ENCODE data around the gene RABGAP1L. TPM values are rescaled to one million over a fixed set of nuclear protein-coding genes. Genes with fewer than 3 reads are reported as not detected.
"Not testable (repeated sequence)": the region's sequence is repeated elsewhere in the genome, so short reads cannot be mapped to it uniquely, and the experiment has no call there.

Gene RABGAP1L
- total RNA-seq, 2 experiments from 2014 or later = 20.2 to 22.6 TPM

DNA sequence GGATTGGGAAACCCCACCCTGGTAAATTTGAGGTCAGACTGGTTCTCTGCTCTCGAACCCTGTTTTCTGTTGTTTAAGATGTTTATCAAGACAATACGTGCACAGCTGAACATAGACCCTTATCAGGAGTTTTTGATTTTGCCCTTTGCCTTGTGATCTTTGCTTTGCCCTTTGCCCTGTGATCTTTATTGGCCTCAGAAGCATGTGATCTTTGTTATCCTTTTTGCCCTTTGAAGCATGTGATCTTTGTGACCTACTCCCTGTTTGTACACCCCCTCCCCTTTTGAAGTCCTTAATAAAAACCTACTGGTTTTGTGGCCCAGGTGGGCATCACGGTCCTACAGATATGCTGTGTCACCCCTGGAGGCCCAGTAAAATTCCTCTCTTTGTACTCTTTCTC is 250.5 kb downstream of the RABGAP1L start:
- H3K4me1 Mint-ChIP-seq = peaks cover 12% of the 10 kb centered on the region

DNA sequence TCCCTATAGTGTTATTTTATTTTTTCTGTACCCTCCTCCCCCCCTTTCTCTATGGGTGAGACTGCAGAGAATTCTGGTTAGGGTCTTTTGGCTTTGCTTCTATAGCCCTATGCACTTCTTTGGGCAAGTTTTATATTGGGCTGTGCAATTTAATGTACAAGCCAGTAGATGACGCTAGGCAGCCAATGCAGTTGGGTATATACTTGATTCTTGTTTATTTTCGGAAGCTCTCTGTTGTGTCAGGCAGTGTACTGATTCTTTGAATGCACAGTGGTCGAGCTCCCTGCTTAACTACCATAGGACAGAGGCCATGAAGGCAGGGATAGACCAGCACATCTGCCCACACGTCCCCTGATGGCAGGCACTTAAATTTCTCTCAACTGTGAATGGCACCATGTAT is 254.3 kb downstream of the RABGAP1L start:
- peaks cover 20% of the 10 kb centered on the region for H3K36me3 Mint-ChIP-seq
- DNase-seq = no peak
- H3K4me1 Mint-ChIP-seq = peaks cover 15% of the 10 kb centered on the region
- H3K27ac Mint-ChIP-seq = no peak overlapping the region
- no peaks in the 10 kb centered on the region for H3K27me3 Mint-ChIP-seq
- H3K4me3 Mint-ChIP-seq = no peak overlapping the region
- peaks cover 19% of the 10 kb centered on the region for H3K9me3 Mint-ChIP-seq

More for the DNA sequence above, 250.5 kb downstream of the RABGAP1L start:
- H3K4me3 Mint-ChIP-seq, H3K27me3 Mint-ChIP-seq, DNase-seq, H3K27ac Mint-ChIP-seq: not testable (repeated sequence)
- Mint-ChIP-seq H3K36me3 (peaks cover 24% of the 10 kb centered on the region), H3K9me3 (peaks cover 19% of the 10 kb centered on the region)

DNA sequence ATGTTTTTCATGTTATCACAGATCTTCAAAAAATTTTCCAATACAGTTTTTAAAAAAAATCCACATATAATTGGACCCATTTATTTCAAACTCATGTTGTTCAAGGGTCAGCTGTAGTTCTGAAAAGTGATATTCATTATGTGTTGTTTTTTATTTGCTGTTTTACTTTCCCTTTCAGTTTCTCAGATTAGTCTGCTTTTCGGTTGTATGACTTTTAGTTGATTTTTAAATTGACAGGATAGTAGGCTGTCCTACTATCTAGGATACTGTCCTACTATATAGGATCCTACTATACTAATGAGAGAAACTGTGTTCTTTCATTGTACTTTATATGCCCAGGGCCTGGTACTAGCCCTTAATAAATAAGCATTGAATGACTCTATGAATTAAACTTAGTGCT is 254.9 kb downstream of the RABGAP1L start:
- no peak for DNase-seq
- H3K27ac Mint-ChIP-seq = no peak overlapping the region
- H3K27me3 Mint-ChIP-seq = no peaks in the 10 kb centered on the region
- peaks cover 18% of the 10 kb centered on the region for H3K4me1 Mint-ChIP-seq
- H3K4me3 Mint-ChIP-seq = no peak overlapping the region
- H3K36me3 Mint-ChIP-seq = peaks cover 17% of the 10 kb centered on the region
- H3K9me3 Mint-ChIP-seq = peaks cover 16% of the 10 kb centered on the region

DNA sequence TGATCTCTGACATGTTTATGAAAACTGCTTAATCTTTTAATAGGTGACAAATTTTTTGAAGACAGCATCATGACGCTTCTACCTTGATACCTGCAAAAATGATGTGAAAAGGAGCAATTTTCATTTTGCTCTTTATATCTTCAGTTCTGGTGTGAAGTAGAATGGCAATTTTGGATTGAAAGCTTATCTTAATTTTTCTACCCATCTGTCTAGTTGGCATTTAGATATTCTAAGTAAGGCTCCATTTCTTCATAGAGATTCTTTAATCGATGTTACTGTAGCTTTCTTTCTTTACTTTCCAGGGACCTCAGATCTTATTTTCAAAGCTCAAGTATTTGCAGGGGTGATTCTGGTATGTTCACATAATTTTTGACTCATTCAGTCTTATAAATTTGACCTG is 256.2 kb downstream of the RABGAP1L start:
- H3K36me3 Mint-ChIP-seq = peaks cover 10% of the 10 kb centered on the region
- no peak for DNase-seq
- peaks cover 23% of the 10 kb centered on the region for H3K4me1 Mint-ChIP-seq
- H3K27me3 Mint-ChIP-seq = no peaks in the 10 kb centered on the region
- H3K9me3 Mint-ChIP-seq = peaks cover 14% of the 10 kb centered on the region
- no peak overlapping the region for H3K4me3 Mint-ChIP-seq
- H3K27ac Mint-ChIP-seq = no peak overlapping the region

DNA sequence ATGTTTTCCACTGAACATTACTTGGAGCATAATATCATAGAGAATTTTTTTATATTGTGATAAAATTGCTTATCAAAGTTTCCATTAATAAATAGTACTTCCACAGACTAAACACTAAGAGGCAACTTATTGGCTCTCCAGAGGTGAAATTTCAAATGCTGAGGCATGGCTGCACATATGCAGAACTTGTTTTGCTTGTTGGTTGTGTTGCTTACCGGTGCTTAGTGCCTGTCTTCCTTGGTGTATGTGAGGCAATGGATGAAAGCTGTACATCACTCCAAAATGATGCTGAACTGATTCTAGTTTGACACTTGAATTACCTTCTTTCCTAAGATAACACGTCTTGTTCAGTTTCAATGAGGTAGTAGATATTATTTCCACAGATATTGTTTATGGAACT is 258.6 kb downstream of the RABGAP1L start:
- Mint-ChIP-seq H3K4me3 (no peak overlapping the region), H3K4me1 (peaks cover 20% of the 10 kb centered on the region), H3K27ac (no peak overlapping the region), H3K36me3 (peaks cover 4% of the 10 kb centered on the region), H3K27me3 (no peaks in the 10 kb centered on the region), H3K9me3 (no peaks in the 10 kb centered on the region)
- no peak for DNase-seq

DNA sequence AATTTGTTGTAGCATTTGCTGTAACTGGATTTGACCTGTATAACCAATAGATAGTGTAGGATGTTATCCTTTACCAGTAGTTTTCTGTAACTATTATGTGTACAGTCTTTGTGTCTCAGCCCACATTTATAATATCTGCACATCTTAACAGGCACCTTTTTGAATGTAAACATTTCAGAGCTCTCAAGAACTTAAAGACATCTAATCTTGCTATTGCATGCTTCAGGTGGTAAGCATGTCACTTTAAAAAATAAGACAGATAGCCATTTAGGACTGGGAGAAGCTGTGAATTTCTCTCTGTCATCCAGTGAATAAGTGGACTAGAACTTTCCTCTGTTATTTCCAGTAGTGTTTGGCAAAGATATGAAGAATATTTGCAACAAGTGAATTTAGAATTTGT is 265.8 kb downstream of the RABGAP1L start:
- Mint-ChIP-seq H3K9me3 (no peaks in the 10 kb centered on the region), H3K4me1 (no peaks in the 10 kb centered on the region), H3K27ac (no peak overlapping the region), H3K27me3 (no peaks in the 10 kb centered on the region), H3K4me3 (no peak overlapping the region), H3K36me3 (peaks cover 4% of the 10 kb centered on the region)
- DNase-seq = no peak

DNA sequence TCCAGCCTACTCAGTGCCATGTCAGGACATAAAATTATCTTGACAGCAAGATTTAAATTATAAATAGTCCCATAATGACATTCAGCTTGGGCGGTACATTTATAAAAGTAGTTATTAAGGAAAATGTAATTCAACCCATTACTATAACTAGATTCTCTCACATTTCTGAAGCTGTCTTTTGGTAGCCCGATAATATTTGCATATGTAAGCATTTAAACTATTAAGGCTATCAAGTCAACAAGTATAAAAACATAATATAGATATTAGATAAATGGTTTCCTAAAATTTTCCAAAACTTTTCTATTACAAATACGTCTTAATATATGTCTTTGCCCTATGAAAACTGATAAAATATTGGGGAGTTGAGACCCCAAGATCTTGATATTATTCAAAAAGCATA is 266.8 kb downstream of the RABGAP1L start:
- DNase-seq = no peak
- no peaks in the 10 kb centered on the region for H3K9me3 Mint-ChIP-seq
- H3K4me3 Mint-ChIP-seq = no peak overlapping the region
- H3K4me1 Mint-ChIP-seq = no peaks in the 10 kb centered on the region
- H3K27ac Mint-ChIP-seq = no peak overlapping the region
- H3K27me3 Mint-ChIP-seq = no peaks in the 10 kb centered on the region
- H3K36me3 Mint-ChIP-seq = peaks cover 4% of the 10 kb centered on the region

DNA sequence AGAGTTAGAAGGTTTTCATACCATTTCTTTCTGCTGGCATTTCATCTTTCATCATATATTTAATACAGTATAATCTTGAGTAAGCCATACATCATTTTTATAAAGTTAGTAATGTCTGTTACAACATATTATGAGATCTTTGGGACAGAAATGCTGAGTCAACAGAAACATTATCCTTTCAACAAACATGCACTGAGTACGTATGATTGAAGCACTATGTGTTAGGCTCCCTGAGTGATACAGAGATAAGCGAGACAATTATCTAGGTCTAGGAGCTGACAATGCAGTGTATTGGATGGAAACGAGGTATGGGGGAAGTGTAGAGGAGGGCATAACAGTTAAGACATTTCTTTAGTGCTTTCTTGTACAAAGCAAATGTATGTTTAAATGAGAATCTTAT is 268.7 kb downstream of the RABGAP1L start:
- no peak overlapping the region for H3K27ac Mint-ChIP-seq
- no peaks in the 10 kb centered on the region for H3K36me3 Mint-ChIP-seq
- DNase-seq = no peak
- no peaks in the 10 kb centered on the region for H3K27me3 Mint-ChIP-seq
- H3K9me3 Mint-ChIP-seq = no peaks in the 10 kb centered on the region
- H3K4me3 Mint-ChIP-seq = no peak overlapping the region
- no peaks in the 10 kb centered on the region for H3K4me1 Mint-ChIP-seq

DNA sequence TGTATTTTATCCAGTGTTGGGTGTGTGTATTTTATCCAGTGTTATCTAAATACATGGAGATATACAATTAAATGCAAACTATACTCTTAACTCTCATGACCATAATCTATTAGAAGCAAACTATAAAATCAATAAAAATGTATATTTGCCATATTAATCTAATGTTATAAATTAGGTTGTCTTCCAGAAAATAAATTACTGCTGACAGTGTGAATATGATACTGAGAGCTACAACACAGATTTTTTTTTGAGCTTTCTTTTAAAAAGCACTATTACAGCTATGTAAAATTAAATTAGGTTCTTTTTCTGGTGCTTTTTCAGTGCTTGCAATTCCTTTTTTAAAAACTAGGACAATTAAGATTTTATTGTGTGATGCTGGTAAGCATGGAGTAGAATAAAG is 269.4 kb downstream of the RABGAP1L start:
- Mint-ChIP-seq H3K27me3 (no peaks in the 10 kb centered on the region), H3K36me3 (peaks cover 2% of the 10 kb centered on the region), H3K4me1 (no peaks in the 10 kb centered on the region), H3K27ac (no peak overlapping the region), H3K4me3 (no peak overlapping the region), H3K9me3 (no peaks in the 10 kb centered on the region)
- no peak for DNase-seq

DNA sequence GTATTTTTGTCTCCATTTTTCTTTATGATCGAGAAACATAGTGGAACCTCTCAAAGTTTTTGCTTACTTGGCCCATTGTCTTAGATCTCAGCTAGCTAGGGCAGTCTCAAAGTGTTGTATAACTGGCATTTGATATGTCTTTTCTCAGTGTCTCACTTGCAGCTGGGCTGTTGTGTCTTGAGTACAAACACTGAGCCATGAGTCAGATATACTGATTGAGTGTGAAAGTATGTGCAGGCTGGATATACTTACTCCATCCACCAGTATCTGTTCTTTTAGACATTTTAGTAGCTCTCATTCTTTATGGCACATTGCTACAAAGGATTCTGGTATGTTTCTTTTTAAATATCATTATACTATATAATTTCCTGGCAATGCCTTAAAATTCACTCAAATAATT is 274.1 kb downstream of the RABGAP1L start:
- H3K27me3 Mint-ChIP-seq = no peaks in the 10 kb centered on the region
- H3K4me3 Mint-ChIP-seq = no peak overlapping the region
- no peak overlapping the region for H3K27ac Mint-ChIP-seq
- peaks cover 4% of the 10 kb centered on the region for H3K9me3 Mint-ChIP-seq
- DNase-seq = no peak
- H3K36me3 Mint-ChIP-seq = peaks cover 14% of the 10 kb centered on the region
- no peaks in the 10 kb centered on the region for H3K4me1 Mint-ChIP-seq

DNA sequence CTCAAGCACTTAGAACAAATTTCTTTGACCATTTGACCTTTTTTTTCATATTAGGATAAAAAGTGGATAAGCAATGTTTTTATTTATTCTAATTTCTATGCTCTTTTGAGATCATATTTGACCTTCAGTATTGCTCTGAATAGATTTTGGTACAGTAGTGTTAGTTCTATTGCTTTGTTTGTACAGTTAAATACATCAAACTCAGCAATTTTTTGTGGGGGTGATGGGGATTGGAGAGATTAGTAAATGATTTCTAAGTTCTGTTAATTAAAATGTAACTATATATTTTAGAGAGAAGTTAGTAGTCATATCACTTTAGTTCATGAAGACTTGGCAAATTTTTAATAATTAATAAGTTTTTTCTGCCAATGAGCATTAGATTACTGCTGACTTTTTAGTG is 286.0 kb downstream of the RABGAP1L start:
- no peaks in the 10 kb centered on the region for H3K9me3 Mint-ChIP-seq
- no peaks in the 10 kb centered on the region for H3K4me1 Mint-ChIP-seq
- H3K27me3 Mint-ChIP-seq = no peaks in the 10 kb centered on the region

DNA sequence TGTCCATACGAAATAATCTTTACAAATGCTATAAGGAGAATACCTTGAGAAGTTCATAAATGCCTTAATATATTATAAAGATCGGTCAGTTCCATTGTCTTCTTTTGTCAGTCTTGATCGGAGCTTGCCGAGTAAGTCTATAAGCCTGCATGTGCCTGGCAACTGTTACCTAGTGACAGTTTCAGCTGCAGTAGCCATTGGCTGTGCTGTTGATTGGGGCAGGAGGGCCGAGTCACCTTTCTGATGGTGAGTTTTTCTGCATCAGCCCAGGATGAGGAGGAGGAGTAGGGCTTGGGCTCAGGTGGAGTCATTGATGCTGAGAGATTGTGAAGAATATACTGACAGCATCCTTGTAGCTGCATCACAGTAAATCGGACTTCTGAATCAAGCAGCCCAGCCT is 286.5 kb downstream of the RABGAP1L start:
- DNase-seq = no peak
- H3K9me3 Mint-ChIP-seq = no peaks in the 10 kb centered on the region
- no peak overlapping the region for H3K4me3 Mint-ChIP-seq
- no peaks in the 10 kb centered on the region for H3K4me1 Mint-ChIP-seq
- H3K27me3 Mint-ChIP-seq = no peaks in the 10 kb centered on the region
- no peaks in the 10 kb centered on the region for H3K36me3 Mint-ChIP-seq
- no peak overlapping the region for H3K27ac Mint-ChIP-seq

More for the DNA sequence above, 286.0 kb downstream of the RABGAP1L start:
- Mint-ChIP-seq H3K36me3 (no peaks in the 10 kb centered on the region), H3K4me3 (no peak overlapping the region), H3K27ac (no peak overlapping the region)
- DNase-seq = no peak

DNA sequence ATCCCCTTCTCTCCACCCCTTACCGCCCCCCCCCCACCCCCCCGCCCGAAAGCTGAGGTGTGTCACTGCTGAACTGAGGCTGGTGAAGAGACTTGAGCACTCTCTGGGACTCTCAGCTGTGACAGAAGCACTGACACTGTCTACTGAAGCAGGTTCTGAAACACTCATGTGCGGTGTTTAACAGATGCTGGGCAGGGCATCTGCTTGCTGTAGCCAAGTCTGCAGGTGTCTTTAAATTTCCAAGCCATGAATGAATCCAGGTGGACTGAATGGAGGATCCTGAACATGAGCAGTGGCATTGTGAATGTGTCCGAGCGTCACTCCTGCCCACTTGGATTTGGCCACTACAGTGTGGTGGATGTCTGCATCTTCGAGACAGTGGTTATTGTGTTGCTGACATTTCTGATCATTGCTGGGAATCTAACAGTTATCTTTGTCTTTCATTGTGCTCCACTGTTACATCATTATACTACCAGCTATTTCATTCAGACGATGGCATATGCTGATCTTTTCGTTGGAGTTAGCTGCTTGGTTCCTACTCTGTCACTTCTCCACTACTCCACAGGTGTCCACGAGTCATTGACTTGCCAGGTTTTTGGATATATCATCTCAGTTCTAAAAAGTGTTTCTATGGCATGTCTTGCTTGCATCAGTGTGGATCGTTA is 288.7 kb downstream of the RABGAP1L start, which contains the start of gene GPR52:
Gene GPR52 (plus strand): TSS at position 99 of the 665 bp plus-strand sequence. CDS start 148 bp downstream, at position 247.
- H3K27me3 Mint-ChIP-seq = no peaks in the 10 kb centered on the region
- no peaks in the 10 kb centered on the region for H3K9me3 Mint-ChIP-seq
- H3K27ac Mint-ChIP-seq = no peak within 1 kb of the TSS
- no peaks in the 10 kb centered on the region for H3K36me3 Mint-ChIP-seq
- H3K4me1 Mint-ChIP-seq = no peaks in the 10 kb centered on the region
- H3K4me3 Mint-ChIP-seq = no peak within 1 kb of the TSS
- no peak for DNase-seq

DNA sequence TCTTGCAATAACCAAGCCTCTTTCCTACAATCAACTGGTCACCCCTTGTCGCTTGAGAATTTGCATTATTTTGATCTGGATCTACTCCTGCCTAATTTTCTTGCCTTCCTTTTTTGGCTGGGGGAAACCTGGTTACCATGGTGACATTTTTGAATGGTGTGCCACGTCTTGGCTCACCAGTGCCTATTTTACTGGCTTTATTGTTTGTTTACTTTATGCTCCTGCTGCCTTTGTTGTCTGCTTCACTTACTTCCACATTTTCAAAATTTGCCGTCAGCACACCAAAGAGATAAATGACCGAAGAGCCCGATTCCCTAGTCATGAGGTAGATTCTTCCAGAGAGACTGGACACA is 289.2 kb downstream of the RABGAP1L start:
- DNase-seq = no peak
- no peak overlapping the region for H3K4me3 Mint-ChIP-seq
- H3K27ac Mint-ChIP-seq = no peak overlapping the region
- H3K27me3 Mint-ChIP-seq = no peaks in the 10 kb centered on the region
- H3K4me1 Mint-ChIP-seq = no peaks in the 10 kb centered on the region
- H3K36me3 Mint-ChIP-seq = no peaks in the 10 kb centered on the region
- no peaks in the 10 kb centered on the region for H3K9me3 Mint-ChIP-seq

DNA sequence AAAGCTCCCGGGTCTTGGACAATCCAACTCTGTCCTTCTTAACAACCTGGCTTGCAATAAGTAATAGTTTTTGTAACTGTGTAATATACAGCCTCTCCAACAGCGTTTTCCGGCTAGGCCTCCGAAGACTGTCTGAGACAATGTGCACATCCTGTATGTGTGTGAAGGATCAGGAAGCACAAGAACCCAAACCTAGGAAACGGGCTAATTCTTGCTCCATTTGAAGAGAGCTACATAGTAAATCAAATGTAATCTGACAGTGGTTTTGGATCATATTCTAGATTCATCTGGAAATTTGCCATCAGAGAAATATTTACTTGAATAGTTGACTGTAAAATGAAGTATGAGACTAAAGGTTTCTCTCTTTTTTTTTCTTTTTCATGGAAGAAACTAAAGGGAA is 289.7 kb downstream of the RABGAP1L start:
- no peak overlapping the region for H3K27ac Mint-ChIP-seq
- H3K4me3 Mint-ChIP-seq = no peak overlapping the region
- no peaks in the 10 kb centered on the region for H3K4me1 Mint-ChIP-seq
- H3K27me3 Mint-ChIP-seq = no peaks in the 10 kb centered on the region
- DNase-seq = no peak
- no peaks in the 10 kb centered on the region for H3K36me3 Mint-ChIP-seq
- no peaks in the 10 kb centered on the region for H3K9me3 Mint-ChIP-seq

DNA sequence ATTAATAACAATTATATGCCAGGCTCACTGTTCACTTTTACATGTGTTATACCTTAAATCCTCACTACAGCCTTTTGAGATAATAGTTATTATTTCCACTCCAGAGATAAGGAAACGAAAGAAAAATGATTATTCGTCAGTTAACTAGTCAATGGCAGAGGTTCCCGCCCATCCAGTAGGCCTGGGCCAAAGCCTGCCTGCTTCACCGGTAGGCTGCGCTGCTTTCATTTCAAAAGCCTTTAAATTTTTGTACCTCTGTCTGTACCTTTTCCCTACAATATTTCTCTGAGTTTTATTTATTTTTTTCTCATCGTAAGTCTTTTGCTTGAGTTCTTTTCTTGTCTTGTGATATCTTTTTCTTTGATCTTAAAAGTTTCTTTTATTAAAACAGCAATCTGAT is 292.1 kb downstream of the RABGAP1L start:
- Mint-ChIP-seq H3K4me3 (no peak overlapping the region), H3K27me3 (no peaks in the 10 kb centered on the region), H3K27ac (no peak overlapping the region), H3K9me3 (no peaks in the 10 kb centered on the region), H3K4me1 (no peaks in the 10 kb centered on the region), H3K36me3 (no peaks in the 10 kb centered on the region)
- DNase-seq = no peak

Measured in activated naive CD8-positive, alpha-beta T cell treated with anti-CD3 and anti-CD28 coated beads for 36 hours (primary cell).